T-helper 2 cell (primary cell): ENCODE results near the gene CYP17A1.

Experiments used
- DNase-seq, 5 experiments: peaks; one replicate each; pipeline versions ENCODE4 v3.0.0 to v3.0.0-alpha.2; 2012 to 2022

Gene CYP17A1

DNA sequence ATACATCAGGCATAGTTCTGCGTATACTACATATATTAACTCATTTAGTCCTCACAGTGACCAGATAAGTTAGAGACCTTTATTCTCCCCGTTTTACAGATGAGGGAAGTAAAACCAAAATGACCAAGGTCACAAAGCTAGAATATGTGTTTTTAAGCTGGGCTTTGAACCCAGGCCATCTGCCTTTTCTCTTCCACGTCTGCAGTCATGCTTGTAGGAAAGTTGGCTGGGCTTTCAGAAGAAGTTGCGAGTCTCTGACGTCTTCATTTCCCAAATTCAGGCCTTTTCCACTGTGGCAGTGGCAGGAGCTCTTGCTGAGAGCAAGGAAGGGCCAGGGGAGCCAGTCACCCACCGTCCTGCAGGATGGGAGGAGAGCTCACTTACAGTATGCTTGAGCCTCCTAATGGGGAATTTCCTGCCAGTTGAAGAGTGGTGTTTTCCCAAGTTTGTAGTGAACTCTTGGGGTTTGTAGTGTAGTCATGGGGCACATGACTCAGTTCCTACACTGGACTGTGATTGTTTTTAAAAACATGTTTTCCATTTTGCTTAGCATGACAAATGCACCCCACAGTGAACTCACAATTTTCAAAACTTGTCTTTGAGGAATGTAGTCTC lies 34.2 kb downstream of the CYP17A1 start:
- DNase-seq, result no peak

GRCh38 chr10:102801978-102802377 lies 35.2 kb downstream of the CYP17A1 start:
- DNase-seq, result no peak

GRCh38 chr10:102801496-102801895 lies 35.7 kb downstream of the CYP17A1 start:
- DNase-seq, result no peak

DNA sequence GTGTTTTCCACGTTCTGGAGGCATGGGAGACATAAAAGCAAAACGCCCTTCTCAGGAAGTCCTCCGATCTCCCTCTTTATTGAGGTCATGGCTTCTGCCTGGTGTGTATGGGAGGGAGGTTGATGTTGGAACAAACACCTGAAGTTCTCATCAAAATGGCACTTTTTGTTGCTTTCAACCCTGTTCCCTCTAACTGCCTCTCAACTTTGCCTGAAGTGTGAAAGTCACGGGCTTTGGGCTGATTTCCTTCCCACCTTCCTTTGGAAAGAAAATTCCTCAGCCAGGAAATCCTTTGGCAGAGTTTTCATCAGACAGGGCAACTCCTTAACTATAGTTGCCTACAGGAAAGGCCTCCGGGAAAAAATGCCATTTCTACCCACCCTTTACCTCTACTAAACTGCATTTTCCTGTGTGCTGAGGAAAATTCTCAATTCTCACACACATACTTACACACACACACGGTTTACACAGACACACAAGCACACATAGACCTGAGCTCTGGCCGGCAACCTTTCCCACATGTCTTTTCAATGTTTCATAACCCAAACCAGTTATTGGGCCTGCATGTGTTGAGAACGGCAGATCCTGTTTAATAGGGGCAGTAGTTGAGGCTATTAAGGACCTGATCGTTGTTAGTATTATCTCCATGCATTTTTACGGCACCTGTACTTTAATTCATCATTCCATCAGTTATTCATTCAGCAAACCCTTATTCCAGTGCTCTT lies 36.4 kb downstream of the CYP17A1 start:
- DNase-seq, result no peak

DNA sequence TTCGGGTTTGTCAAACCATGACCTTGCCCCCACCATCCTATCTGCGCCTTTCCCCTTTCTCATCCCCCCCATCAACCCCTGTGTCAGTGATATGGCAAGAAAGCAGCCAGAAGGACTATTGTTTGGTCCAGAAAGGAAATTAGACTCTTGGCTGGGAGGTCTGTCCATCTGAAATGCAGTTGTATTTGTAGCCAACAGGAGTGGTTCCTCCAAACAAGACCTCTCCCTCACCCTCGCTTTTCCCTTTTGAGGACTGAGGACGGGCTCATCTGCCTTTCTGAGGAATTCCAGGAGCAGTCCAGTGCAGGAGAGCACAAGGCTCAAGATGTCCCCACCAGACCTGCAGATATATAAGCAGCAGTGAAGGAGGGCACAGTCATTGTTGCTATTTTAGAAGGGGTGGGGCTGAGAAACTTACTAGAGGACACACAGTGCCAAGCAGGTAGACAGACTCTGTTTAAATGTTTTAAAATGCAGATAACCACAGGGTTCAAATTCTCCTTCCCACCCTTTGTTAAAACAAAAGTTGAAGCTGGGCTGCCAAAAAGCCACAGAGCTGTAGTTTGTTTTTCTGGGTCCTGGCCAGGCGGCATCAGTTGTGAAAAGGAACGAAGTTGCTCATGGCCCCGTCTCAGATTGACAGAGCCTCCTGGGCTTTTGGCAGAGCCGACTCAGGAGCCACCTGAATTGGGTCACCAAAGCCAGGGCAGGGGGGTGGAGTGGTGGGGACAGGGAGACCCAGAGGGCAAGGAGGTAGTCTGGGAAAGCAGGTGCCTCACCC lies 37.3 kb downstream of the CYP17A1 start:
- DNase-seq, result no peak

DNA sequence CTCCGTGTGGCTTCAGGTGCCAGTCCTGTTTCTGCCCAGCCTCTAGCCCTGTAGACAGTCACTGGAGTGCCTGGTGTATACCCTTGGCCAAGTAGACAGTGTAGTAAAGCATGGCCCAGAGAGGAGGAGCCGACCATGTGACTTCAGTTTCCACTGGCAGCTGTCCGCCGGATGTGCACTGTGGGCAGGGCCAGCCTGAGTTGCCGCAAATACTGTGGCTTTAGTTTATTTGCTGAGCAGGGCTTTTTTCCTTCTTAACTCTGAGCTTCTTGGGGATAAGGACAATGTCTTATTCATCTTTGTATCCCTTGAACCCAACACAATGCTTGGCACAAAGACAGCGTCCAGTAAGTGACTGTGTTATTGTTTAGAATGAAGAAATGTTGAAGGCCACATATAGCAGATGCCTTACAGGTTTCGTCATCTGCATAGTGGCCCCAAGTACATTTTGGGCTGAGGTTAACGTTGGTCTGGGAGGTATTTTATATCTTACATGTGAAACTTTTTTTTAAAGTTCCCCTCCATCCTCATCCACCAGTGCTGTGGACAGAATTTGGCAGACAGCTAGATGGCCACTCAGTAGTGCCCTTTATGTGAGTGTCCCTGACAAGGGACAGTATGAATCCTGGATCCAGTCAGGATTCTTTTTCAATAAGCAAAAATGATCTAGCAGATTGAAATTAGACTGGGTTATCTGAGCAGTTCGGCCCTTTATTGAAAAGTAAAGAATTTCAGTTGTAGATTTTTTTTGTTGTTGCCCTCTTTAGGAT lies 40.6 kb downstream of the CYP17A1 start:
- DNase-seq, result peak in 1 of 5 experiments; percentile 71

GRCh38 chr10:102795453-102796406 lies 41.5 kb downstream of the CYP17A1 start:
- no peak for DNase-seq

DNA sequence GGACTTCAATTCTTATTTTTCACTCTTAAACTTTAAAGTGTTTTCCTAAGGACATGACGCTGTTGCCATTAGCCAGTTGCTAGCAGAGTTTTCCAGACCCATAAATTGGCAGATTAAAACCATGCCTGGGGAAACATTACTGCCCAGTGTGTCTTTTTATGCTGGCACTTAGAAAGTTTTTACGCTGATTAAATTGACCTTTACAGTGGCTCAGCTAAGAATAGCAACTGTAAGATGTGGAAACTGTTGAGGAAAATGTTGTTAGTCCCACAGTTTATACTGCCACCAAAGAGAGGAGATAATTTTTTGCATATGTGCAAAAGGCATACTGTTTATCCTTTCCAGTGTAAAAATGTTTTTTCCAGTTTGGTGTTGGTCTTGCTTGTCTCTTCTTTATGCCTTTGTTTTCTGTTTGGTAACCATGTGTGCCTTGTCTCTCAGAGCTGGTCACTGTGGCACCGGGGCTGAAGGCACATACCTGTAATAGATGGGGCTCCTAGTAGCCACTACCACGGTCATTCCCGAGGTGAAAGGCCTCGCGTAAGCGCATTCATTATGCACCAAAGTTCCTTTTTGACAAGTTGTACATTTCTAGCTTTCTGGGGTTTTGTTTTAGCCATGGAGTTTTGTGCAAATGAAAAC lies 45.3 kb downstream of the CYP17A1 start:
- DNase-seq, result no peak

DNA sequence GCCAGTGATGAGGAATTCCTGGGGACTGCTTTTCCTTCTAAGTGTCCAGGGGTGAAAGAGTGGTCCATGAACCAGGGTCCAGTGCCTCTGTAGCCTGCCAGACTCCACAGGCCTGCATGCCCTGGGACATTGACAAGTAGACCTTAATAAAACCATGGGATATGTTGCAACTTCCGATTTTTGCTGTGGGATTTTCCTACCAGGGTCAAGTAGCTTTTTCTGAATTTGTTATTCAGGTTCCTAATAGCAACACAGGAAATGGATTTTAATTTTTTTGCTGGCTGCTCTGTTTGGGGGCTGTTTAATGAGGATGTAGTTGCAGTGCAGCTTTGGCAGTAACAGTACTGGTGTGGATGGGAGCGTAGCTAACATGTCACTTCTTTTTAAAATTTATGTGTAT lies 51.4 kb downstream of the CYP17A1 start:
- no peak for DNase-seq

- DNase-seq, result no peak
These were observed 53.6 kb downstream of the CYP17A1 start for GRCh38 chr10:102783568-102783967.

- no peak for DNase-seq
These were observed 54.3 kb downstream of the CYP17A1 start for GRCh38 chr10:102782673-102783551.

- no peak for DNase-seq
These were observed 55.2 kb downstream of the CYP17A1 start for GRCh38 chr10:102781921-102782557.

- DNase-seq, result no peak
These were observed 55.9 kb downstream of the CYP17A1 start for GRCh38 chr10:102781090-102781920.
